HEK293 (cell line): ENCODE results near the gene DZIP3.

Experiments
- ZNF157 ChIP-seq: fragments of 450-650 bp; formaldehyde crosslinking; IDR thresholded peaks from 2 replicates; pipeline ENCODE4 v1.5.1; 2016; ENCODE audit warnings: missing biosample characterization, missing genetic modification characterization
- ZNF416 ChIP-seq: fragments of 450-650 bp; formaldehyde crosslinking; IDR thresholded peaks from 2 replicates; pipeline ENCODE4 v1.5.1; 2016; ENCODE audit warnings: missing biosample characterization, missing genetic modification characterization
- ZNF426 ChIP-seq: fragments of 450-650 bp; formaldehyde crosslinking; IDR thresholded peaks from 2 replicates; pipeline ENCODE4 v1.5.1; 2017; ENCODE audit warnings: missing biosample characterization, missing genetic modification characterization, mild to moderate bottlenecking, inconsistent platforms, moderate library complexity
- ZNF768 ChIP-seq: fragments of 450-650 bp; formaldehyde crosslinking; IDR thresholded peaks from 2 replicates; pipeline ENCODE4 v1.5.1; 2018; ENCODE audit warnings: missing biosample characterization, mild to moderate bottlenecking, missing genetic modification characterization
- ZNF830 ChIP-seq: fragments of 450-650 bp; IDR thresholded peaks from 2 replicates; pipeline ENCODE4 v1.5.0; 2018; ENCODE audit warnings: missing biosample characterization, missing genetic modification characterization, low read depth, mild to moderate bottlenecking, moderate library complexity
- TF ChIP-seq, protein P1 (sequence below): fragments of 450-650 bp; formaldehyde crosslinking; IDR thresholded peaks from 2 replicates; pipeline ENCODE4 v1.5.1; 2016; ENCODE audit warnings: missing biosample characterization, missing genetic modification characterization
- TF ChIP-seq, protein P2 (sequence below): fragments of 450-650 bp; formaldehyde crosslinking; IDR thresholded peaks from 2 replicates; pipeline ENCODE4 v1.5.1; 2016; ENCODE audit warnings: missing biosample characterization, missing genetic modification characterization
- TF ChIP-seq, protein P3 (sequence below): fragments of 450-650 bp; formaldehyde crosslinking; IDR thresholded peaks from 2 replicates; pipeline ENCODE4 v1.5.1; 2016; ENCODE audit warnings: missing biosample characterization, missing genetic modification characterization
- TF ChIP-seq, protein P4 (sequence below): fragments of 450-650 bp; formaldehyde crosslinking; IDR thresholded peaks from 2 replicates; pipeline ENCODE4 v1.5.1; 2016; ENCODE audit warnings: missing biosample characterization, missing genetic modification characterization

DNA sequence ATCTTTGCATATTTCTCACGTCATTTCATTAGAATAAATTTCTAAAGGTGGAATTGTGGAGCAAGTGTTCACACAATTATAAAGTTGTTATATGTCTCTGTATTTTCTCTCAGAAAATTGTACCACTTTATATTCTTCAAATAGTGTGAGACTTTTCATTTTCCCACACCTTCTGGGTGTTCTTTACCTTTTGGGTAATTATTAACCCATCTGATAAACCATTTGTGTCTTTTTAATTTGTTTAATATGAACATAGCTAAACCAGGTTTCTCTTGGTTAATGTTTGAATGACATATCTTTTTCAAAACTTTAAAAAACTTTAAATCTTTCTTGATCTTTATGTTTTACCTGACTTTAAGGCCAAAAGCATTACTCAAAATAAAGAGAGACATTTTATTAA, 40.5 kb downstream of the DZIP3 start:
- TF ChIP-seq, protein P1, sequence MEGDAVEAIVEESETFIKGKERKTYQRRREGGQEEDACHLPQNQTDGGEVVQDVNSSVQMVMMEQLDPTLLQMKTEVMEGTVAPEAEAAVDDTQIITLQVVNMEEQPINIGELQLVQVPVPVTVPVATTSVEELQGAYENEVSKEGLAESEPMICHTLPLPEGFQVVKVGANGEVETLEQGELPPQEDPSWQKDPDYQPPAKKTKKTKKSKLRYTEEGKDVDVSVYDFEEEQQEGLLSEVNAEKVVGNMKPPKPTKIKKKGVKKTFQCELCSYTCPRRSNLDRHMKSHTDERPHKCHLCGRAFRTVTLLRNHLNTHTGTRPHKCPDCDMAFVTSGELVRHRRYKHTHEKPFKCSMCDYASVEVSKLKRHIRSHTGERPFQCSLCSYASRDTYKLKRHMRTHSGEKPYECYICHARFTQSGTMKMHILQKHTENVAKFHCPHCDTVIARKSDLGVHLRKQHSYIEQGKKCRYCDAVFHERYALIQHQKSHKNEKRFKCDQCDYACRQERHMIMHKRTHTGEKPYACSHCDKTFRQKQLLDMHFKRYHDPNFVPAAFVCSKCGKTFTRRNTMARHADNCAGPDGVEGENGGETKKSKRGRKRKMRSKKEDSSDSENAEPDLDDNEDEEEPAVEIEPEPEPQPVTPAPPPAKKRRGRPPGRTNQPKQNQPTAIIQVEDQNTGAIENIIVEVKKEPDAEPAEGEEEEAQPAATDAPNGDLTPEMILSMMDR (tag by site-specific recombination): no peak
- TF ChIP-seq ZNF157 (tag by site-specific recombination) (no peak), ZNF768 (tag by site-specific recombination) (no peak), ZNF426 (tag by site-specific recombination) (no peak), ZNF830 (tag by site-specific recombination) (no peak), ZNF416 (tag by site-specific recombination) (no peak)
- TF ChIP-seq, protein P2, sequence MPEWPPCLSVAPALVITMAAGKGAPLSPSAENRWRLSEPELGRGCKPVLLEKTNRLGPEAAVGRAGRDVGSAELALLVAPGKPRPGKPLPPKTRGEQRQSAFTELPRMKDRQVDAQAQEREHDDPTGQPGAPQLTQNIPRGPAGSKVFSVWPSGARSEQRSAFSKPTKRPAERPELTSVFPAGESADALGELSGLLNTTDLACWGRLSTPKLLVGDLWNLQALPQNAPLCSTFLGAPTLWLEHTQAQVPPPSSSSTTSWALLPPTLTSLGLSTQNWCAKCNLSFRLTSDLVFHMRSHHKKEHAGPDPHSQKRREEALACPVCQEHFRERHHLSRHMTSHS (tag by site-specific recombination): no peak
- TF ChIP-seq, protein P3, sequence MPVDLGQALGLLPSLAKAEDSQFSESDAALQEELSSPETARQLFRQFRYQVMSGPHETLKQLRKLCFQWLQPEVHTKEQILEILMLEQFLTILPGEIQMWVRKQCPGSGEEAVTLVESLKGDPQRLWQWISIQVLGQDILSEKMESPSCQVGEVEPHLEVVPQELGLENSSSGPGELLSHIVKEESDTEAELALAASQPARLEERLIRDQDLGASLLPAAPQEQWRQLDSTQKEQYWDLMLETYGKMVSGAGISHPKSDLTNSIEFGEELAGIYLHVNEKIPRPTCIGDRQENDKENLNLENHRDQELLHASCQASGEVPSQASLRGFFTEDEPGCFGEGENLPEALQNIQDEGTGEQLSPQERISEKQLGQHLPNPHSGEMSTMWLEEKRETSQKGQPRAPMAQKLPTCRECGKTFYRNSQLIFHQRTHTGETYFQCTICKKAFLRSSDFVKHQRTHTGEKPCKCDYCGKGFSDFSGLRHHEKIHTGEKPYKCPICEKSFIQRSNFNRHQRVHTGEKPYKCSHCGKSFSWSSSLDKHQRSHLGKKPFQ (tag by site-specific recombination): no peak
- TF ChIP-seq, protein P4, sequence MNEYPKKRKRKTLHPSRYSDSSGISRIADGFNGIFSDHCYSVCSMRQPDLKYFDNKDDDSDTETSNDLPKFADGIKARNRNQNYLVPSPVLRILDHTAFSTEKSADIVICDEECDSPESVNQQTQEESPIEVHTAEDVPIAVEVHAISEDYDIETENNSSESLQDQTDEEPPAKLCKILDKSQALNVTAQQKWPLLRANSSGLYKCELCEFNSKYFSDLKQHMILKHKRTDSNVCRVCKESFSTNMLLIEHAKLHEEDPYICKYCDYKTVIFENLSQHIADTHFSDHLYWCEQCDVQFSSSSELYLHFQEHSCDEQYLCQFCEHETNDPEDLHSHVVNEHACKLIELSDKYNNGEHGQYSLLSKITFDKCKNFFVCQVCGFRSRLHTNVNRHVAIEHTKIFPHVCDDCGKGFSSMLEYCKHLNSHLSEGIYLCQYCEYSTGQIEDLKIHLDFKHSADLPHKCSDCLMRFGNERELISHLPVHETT (tag by site-specific recombination): no peak
